GM18873 (cell line): ENCODE data around the gene CCDC85B.
"Not testable (repeated sequence)": the region's sequence is repeated elsewhere in the genome, so short reads cannot be mapped to it uniquely, and the experiment has no call there.

Source experiments
- ATAC-seq: cut with Tn5 transposase; IDR thresholded peaks from one replicate; pipeline ENCODE4 v1.9.1; 2021; ENCODE audit warnings: mild to moderate bottlenecking, moderate library complexity, moderate number of reproducible peaks; ENCODE audit not compliant: unreplicated experiment, low FRiP score

The CCDC85B gene

GRCh38 chr11:65890324-65891218 is at the start of gene CCDC85B:
Gene CCDC85B (plus strand): TSS chr11:65890673. CDS start chr11:65890784, 111 bp downstream.
- peak; percentile 46 for ATAC-seq

GRCh38 chr11:65842144-65842543 is 48.3 kb upstream of the CCDC85B start:
- no peak for ATAC-seq

- ATAC-seq = no peak
Observed at GRCh38 chr11:65843811-65844210, 46.7 kb upstream of the CCDC85B start.

- no peak for ATAC-seq
Observed at GRCh38 chr11:65844231-65844872, 46.1 kb upstream of the CCDC85B start.

GRCh38 chr11:65847746-65848145 is 42.7 kb upstream of the CCDC85B start:
- ATAC-seq = no peak

GRCh38 chr11:65848693-65849092 is 41.8 kb upstream of the CCDC85B start:
- not testable (repeated sequence) for ATAC-seq

- ATAC-seq = no peak
Observed at GRCh38 chr11:65849366-65849765, 41.1 kb upstream of the CCDC85B start.

GRCh38 chr11:65849771-65850216 is 40.7 kb upstream of the CCDC85B start:
- ATAC-seq = no peak

GRCh38 chr11:65850217-65851082 is 40.0 kb upstream of the CCDC85B start:
- no peak for ATAC-seq

- no peak for ATAC-seq
Observed at GRCh38 chr11:65851083-65851579, 39.3 kb upstream of the CCDC85B start.

GRCh38 chr11:65851811-65852507 is 38.5 kb upstream of the CCDC85B start:
- no peak for ATAC-seq

GRCh38 chr11:65852508-65853245 is 37.8 kb upstream of the CCDC85B start:
- no peak for ATAC-seq

GRCh38 chr11:65853246-65853979 is 37.1 kb upstream of the CCDC85B start:
- no peak for ATAC-seq

GRCh38 chr11:65854161-65854592 is 36.3 kb upstream of the CCDC85B start:
- ATAC-seq = no peak

- ATAC-seq = no peak
Observed at GRCh38 chr11:65854852-65855837, 35.3 kb upstream of the CCDC85B start.

- ATAC-seq = no peak
Observed at GRCh38 chr11:65855927-65856363, 34.5 kb upstream of the CCDC85B start.
